Occipital lobe (tissue), 2 donors: ENCODE measurements around the gene CASP5. TPM values are rescaled to one million over a fixed set of nuclear protein-coding genes. Genes with fewer than 3 reads are reported as not detected.
"Not testable (repeated sequence)": the region's sequence is repeated elsewhere in the genome, so short reads cannot be mapped to it uniquely, and the experiment has no call there.

ENCODE experiments used
- DNase-seq: peaks from one replicate; lab custom pipeline; 2025; lab: John Stamatoyannopoulos, UW
- total RNA-seq: library from RNA; depleted of rRNA; stranded (reverse); fragments of >200 nt; gene quantifications from one replicate; pipeline ENCODE4 v1.2.3, GENCODE V29; 2014

CASP5 gene
- total RNA-seq, 1 donor from 2014 or later = 0.47 TPM

- DNase-seq = no peak
Measured at GRCh38 chr11:105033781-105034180, 10.8 kb upstream of the CASP5 start.

GRCh38 chr11:105033343-105033742 is 10.4 kb upstream of the CASP5 start:
- no peak for DNase-seq

DNA sequence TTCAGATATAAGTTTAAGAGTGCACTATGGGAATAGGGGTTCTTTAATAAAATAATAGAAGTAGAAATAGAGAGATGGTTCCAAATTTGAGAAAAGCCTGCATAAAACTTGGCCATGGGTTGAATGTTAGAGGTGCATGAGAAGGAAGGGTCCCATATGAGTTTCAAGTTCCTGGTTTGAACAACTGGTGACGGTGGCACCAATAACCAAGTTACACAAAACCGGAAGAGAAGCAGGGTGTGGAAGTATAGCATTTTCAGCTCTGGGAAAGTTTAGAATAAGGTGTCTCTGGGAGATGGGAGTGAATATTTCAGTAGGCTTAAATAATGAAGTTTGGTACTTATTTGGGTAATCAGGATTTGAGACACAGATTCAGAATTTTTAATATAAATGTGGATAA is 9.5 kb upstream of the CASP5 start:
- no peak for DNase-seq

DNA sequence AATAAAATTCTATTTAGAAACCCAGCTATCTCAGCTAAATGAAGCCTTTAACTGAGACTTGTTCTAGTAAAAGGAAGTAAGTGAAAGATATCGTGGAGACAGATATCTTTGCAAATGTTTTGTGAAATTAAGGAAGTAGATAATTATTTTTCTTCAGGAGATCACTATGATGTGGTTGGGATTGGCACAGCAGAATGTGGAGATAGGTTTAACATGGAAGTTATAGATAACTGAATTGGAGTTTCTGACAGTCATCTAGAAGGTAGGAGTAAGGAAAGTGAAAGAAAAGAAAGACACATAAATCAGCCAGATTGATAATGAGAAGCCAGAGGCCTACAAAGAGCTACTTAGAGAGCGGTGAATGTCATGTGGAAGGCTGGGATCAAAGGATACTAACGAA is 4.7 kb upstream of the CASP5 start:
- DNase-seq = no peak

GRCh38 chr11:105024394-105024793 is 1.4 kb upstream of the CASP5 start:
- no peak for DNase-seq

DNA sequence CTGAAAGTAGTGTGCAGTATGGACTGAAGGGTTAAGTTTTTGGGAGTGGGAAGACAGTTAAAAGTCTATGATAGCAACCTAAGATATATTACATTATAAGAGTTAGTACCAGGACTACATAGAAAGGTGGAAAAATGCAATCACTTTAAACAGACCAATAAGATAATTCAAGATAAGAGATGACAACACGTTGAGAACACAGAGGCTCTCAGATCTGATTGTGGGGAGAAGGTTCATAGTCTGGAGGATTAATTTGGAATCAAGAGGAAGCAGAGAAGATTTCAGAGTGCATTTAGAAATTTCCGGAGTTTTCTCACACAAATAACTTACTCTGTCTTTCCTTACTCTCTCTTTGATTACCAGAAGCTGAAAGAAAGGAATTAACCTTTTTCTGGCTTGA is 441 bp downstream of the CASP5 start:
- DNase-seq = no peak

DNA sequence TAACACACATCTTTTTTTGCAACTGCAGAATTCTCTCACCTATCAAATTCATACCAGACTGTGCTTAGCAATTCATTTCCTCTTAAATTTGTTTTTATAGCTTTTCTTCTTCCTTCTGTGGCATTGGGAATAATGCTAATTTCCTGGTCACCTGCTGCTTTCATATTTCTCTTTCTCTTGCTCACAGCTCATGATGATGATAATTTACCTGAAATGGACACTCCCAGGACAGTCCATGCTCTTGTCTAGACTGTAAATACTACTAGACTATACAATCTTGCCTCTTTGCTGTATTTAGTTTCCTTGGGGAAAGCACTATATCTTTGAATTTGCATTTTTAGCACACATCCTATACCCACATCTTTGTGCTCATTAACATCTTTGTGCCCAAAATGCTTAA is 15.5 kb downstream of the CASP5 start:
- no peak for DNase-seq

- no peak for DNase-seq
Measured at GRCh38 chr11:105005451-105005845, 17.5 kb downstream of the CASP5 start.

GRCh38 chr11:105004021-105004420 is 18.9 kb downstream of the CASP5 start:
- DNase-seq = no peak

- DNase-seq = no peak
Measured at GRCh38 chr11:105003151-105003550, 19.8 kb downstream of the CASP5 start.

- no peak for DNase-seq
Measured at GRCh38 chr11:105000797-105001196, 22.2 kb downstream of the CASP5 start.

DNA sequence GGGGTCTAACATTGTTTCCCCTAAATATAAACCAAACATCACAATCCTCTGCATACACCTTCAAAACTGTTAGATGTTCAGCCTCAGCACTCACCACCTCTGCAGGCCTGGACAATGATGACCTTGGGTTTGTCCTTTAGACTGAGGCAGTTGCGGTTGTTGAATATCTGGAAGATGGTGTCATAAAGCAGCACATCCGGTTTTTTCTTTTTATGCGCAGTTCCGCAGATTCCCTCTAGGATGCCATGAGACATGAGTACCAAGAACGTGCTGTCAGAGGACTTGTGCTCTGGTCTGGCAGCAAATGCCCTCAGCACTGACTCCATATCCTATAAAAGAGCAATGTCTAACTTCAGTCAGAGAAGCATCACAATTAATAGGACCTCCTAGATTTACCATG is 22.8 kb downstream of the CASP5 start:
- DNase-seq = no peak

- no peak for DNase-seq
Measured at GRCh38 chr11:104999721-105000120, 23.2 kb downstream of the CASP5 start.

DNA sequence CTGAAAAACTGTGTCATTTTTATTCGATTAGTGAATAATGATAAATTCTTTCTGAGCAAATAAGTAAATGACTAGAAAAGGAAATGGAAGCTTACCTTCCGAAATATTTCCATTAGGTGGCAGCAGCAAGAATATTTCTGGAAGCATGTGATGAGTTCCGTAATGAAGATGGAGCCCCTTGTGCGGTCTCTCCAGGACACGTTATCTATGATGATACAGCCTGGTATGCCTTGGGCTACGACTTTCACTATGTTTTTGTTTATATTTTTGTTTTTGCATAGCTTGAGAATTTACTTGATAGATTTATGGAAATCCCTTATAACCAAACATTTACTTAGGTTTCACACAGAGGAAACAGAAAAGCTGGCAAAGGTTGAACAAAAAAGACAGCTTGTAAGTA is 25.7 kb downstream of the CASP5 start:
- no peak for DNase-seq

GRCh38 chr11:104995001-104995408 is 28.0 kb downstream of the CASP5 start:
- no peak for DNase-seq

DNA sequence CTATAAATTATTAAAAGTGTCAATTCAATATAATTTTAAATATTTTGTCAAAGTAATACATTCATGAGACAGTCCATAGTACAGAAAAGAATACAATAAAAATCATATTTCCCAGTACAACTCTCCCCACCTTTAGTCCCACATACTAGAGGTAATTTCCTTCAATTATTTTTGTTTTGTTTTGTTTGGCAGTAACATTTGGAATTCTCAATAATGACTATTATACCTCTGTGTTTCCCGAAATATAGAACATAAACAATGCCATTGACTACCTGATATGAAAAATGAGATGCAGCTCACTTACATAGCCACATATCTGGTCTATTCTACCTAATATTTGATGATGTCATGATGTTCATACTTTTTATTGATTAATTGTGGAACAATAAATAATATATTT is 30.2 kb downstream of the CASP5 start:
- DNase-seq = no peak

GRCh38 chr11:104991994-104992393 is 31.0 kb downstream of the CASP5 start:
- no peak for DNase-seq

- DNase-seq = no peak
Measured at GRCh38 chr11:104984808-104985207, 38.2 kb downstream of the CASP5 start.

GRCh38 chr11:104979839-104980238 is 43.1 kb downstream of the CASP5 start:
- DNase-seq = no peak

DNA sequence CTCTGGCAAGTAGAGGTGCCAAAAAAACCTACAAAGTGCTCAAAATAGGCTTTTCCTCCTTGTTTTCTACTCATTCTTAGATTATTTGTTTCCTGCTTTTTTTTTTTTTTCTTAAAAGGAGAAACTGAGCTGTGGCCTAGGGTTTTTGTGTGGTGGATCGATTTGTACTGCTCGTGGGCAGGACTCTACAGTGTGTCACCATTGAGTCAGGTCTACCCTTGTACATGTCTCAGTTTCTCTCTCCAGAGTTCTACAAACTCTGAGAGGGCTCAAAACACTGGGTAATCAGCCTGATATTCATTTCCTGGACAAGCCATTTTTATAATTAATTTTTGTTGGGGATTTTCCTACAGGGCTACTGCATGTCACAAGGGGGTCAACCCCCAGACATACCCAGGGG is 49.4 kb downstream of the CASP5 start:
- no peak for DNase-seq

DNA sequence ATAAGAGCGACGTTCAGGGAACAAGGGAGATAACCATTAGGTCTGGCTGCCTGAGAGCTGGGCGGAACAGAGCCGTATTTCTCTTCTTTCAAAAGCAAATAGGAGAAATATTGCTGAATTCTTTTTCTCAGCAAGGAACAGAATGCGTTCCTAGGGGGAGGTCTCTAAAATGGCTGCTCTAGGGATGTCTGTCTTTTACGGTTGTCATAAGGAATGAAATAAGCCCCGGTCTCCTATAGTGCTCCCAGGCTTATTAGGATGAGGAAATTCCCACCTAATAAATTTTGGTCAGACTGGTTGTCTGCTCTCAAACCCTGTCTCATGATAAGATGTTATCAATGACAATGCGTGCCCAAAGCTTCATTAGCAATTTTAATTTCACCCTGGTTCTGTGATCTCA is 50.0 kb downstream of the CASP5 start:
- DNase-seq = not testable (repeated sequence)

- no peak for DNase-seq
Measured at GRCh38 chr11:104970756-104971155, 52.2 kb downstream of the CASP5 start.

DNA sequence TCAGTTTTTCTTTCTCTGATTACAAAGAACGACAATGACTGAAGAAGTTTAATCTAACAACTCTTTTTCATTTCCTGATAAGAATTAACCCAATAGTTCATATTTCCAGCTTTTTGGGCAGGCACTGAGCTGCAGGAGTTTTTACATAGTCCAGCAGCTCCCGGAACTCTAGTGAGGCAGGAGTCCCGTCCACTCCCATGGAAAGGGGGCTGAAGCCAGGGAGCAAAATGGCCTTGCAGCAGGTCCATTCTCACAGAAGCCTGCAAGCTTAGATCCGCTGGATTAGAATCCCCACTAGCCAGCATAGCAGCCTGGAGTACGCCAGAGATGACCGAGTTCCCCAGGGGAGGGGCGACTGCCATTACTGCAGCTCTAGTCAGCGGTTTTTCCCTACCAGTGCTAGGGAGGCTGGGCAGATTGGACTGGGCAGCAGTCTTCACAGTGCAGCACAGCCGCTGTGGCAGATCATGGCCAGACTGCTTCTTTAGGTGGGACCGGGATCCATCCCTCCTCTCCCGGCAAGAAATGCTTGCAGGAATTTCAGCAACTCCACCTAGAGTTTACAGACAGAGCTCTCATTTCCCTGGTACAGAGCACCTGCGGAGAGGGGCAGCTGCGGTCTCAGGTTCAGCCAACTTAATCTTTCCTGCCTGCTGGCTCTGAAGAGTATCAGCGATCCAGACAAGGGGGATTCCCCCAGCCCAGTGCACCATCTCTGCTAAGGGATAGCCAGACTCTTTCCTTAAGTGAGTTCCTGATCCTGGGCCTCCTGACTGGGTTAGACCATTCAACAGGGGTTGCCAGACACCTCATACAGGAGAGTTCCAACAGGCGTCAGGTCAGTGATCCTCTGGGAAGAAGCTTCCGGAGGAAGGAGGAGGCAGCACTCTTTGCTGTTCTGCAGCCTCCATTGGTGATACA is 53.9 kb downstream of the CASP5 start:
- DNase-seq = no peak
